Astrocyte (in vitro differentiated cells and primary cell): ENCODE measurements around the gene NR5A1. TPM values are rescaled to one million over a fixed set of nuclear protein-coding genes. Genes with fewer than 3 reads are reported as not detected.

Experiments used
- DNase-seq: peaks from one replicate; pipeline ENCODE4 v3.0.0-alpha.2; 2010; ENCODE audit warnings: low read depth
- FAIRE-seq: peaks from 2 replicates; lab custom pipeline; 2011; peaks lifted over from hg19 to GRCh38; lab: Jason Lieb, UNC
- H2AFZ ChIP-seq: 2 replicates; pipeline ENCODE4 v1.6.0; 2012; ENCODE audit warnings: low read depth, low read length, inconsistent platforms
- H3K27ac ChIP-seq: 2 replicates; pipeline ENCODE4 v1.5.1; 2011; ENCODE audit warnings: low read depth, low read length, inconsistent platforms
- H3K27me3 ChIP-seq: 2 replicates; pipeline ENCODE4 v1.6.0; 2011; ENCODE audit warnings: low read length, inconsistent platforms; ENCODE audit not compliant: insufficient read depth
- H3K36me3 ChIP-seq: 2 replicates; pipeline ENCODE4 v1.5.1; 2011; ENCODE audit warnings: low read length, inconsistent platforms; ENCODE audit not compliant: insufficient read depth
- H3K4me1 ChIP-seq: 2 replicates; pipeline ENCODE4 v1.5.1; 2011; ENCODE audit warnings: low read length, inconsistent platforms; ENCODE audit not compliant: insufficient read depth
- H3K4me2 ChIP-seq: 2 replicates; pipeline ENCODE4 v1.6.0; 2012; ENCODE audit warnings: low read length, inconsistent platforms
- H3K4me3 ChIP-seq: 2 replicates; pipeline ENCODE4 v1.5.1; 2011; ENCODE audit warnings: low read depth, mild to moderate bottlenecking, low read length, inconsistent platforms; ENCODE audit not compliant: insufficient read depth
- H3K79me2 ChIP-seq: 2 replicates; pipeline ENCODE4 v1.6.0; 2012; ENCODE audit warnings: mild to moderate bottlenecking, low read length, inconsistent platforms; ENCODE audit not compliant: insufficient read depth
- H3K9ac ChIP-seq: 2 replicates; pipeline ENCODE4 v1.6.0; 2012; ENCODE audit warnings: mild to moderate bottlenecking, low read length, inconsistent platforms
- H3K9me3 ChIP-seq: 2 replicates; pipeline ENCODE4 v1.5.1; 2012; ENCODE audit warnings: low read depth, mild to moderate bottlenecking, low read length, inconsistent platforms; ENCODE audit not compliant: insufficient read depth
- H4K20me1 ChIP-seq: 2 replicates; pipeline ENCODE4 v1.6.0; 2012; ENCODE audit warnings: low read length, inconsistent platforms; ENCODE audit not compliant: insufficient read depth
- H3K27ac Mint-ChIP-seq: one replicate; pipeline ENCODE4 v1.8.0; 2021; ENCODE audit warnings: mild to moderate bottlenecking, mixed read lengths; ENCODE audit not compliant: unreplicated experiment
- H3K27me3 Mint-ChIP-seq: one replicate; pipeline ENCODE4 v1.8.0; 2021; ENCODE audit warnings: low read depth, mixed read lengths; ENCODE audit not compliant: unreplicated experiment
- H3K36me3 Mint-ChIP-seq: one replicate; pipeline ENCODE4 v1.8.0; 2021; ENCODE audit warnings: low read depth, mixed read lengths; ENCODE audit not compliant: unreplicated experiment
- H3K4me1 Mint-ChIP-seq: one replicate; pipeline ENCODE4 v1.8.0; 2021; ENCODE audit warnings: low read depth, mixed read lengths; ENCODE audit not compliant: unreplicated experiment
- H3K4me3 Mint-ChIP-seq: one replicate; pipeline ENCODE4 v1.8.0; 2021; ENCODE audit warnings: mild to moderate bottlenecking, moderate library complexity, mixed read lengths; ENCODE audit not compliant: unreplicated experiment
- H3K9me3 Mint-ChIP-seq: one replicate; pipeline ENCODE4 v1.8.0; 2021; ENCODE audit warnings: mild to moderate bottlenecking, mixed read lengths; ENCODE audit not compliant: unreplicated experiment
- CTCF ChIP-seq: IDR thresholded peaks from 2 replicates; pipeline ENCODE4 v1.5.1; 2011; ENCODE audit warnings: low read depth, mild to moderate bottlenecking, inconsistent platforms, low read length, moderate library complexity; ENCODE audit not compliant: insufficient read depth
- EZH2 ChIP-seq: IDR thresholded peaks from 2 replicates; pipeline ENCODE4 v1.6.1; 2012; ENCODE audit warnings: mild to moderate bottlenecking, low read length, inconsistent platforms; ENCODE audit not compliant: insufficient read depth
- total RNA-seq: library from RNA; stranded (reverse); gene quantifications from 2 replicates; pipeline ENCODE4 v1.2.1, GENCODE V29; 2021

NR5A1 gene
- total RNA-seq, 1 donor from 2014 or later, result not detected

- DNase-seq, result no peak
- Histone ChIP-seq H2AFZ (no peak overlapping the region), H3K9ac (no peak overlapping the region), H3K4me2 (no peak overlapping the region), H3K27ac (no peak overlapping the region), H3K4me1 (no peaks in the 10 kb centered on the region), H3K79me2 (no peaks in the 10 kb centered on the region), H4K20me1 (no peaks in the 10 kb centered on the region), H3K27me3 (peaks cover 28% of the 10 kb centered on the region), H3K9me3 (no peaks in the 10 kb centered on the region), H3K36me3 (no peaks in the 10 kb centered on the region), H3K4me3 (no peak overlapping the region)
- no peak overlapping the region for H3K4me3 Mint-ChIP-seq
- peaks cover 74% of the 10 kb centered on the region for H3K27me3 Mint-ChIP-seq
- no peaks in the 10 kb centered on the region for H3K9me3 Mint-ChIP-seq
- TF ChIP-seq EZH2 (no peak), CTCF (no peak)
- peak overlapping the region; percentile 7 for H3K27ac Mint-ChIP-seq
- peaks cover 2% of the 10 kb centered on the region for H3K36me3 Mint-ChIP-seq
- no peaks in the 10 kb centered on the region for H3K4me1 Mint-ChIP-seq
- FAIRE-seq, result no peak
Measured at GRCh38 chr9:124497441-124497840, 9.8 kb downstream of the NR5A1 start.

- Mint-ChIP-seq H3K36me3 (peaks cover 2% of the 10 kb centered on the region), H3K27me3 (peaks cover 67% of the 10 kb centered on the region), H3K4me1 (no peaks in the 10 kb centered on the region), H3K4me3 (no peak overlapping the region), H3K27ac (no peak overlapping the region), H3K9me3 (no peaks in the 10 kb centered on the region)
- H3K9me3 ChIP-seq, result no peaks in the 10 kb centered on the region
- H3K36me3 ChIP-seq, result no peaks in the 10 kb centered on the region
- no peak overlapping the region for H2AFZ ChIP-seq
- FAIRE-seq (no peak), DNase-seq (no peak)
- TF ChIP-seq EZH2, result no peak
- TF ChIP-seq CTCF, result no peak
- peaks cover 18% of the 10 kb centered on the region for H3K27me3 ChIP-seq
- H3K27ac ChIP-seq, result no peak overlapping the region
- no peak overlapping the region for H3K4me3 ChIP-seq
- no peaks in the 10 kb centered on the region for H3K4me1 ChIP-seq
- no peaks in the 10 kb centered on the region for H3K79me2 ChIP-seq
- H4K20me1 ChIP-seq, result no peaks in the 10 kb centered on the region
- no peak overlapping the region for H3K9ac ChIP-seq
- no peak overlapping the region for H3K4me2 ChIP-seq
Measured at GRCh38 chr9:124496463-124496862, 10.7 kb downstream of the NR5A1 start.

GRCh38 chr9:124496075-124496449 lies 11.1 kb downstream of the NR5A1 start:
- TF ChIP-seq CTCF, result no peak
- TF ChIP-seq EZH2, result no peak
- Histone ChIP-seq H4K20me1 (no peaks in the 10 kb centered on the region), H3K9me3 (no peaks in the 10 kb centered on the region), H3K4me1 (no peaks in the 10 kb centered on the region), H3K36me3 (no peaks in the 10 kb centered on the region), H3K4me3 (no peak overlapping the region), H3K4me2 (no peak overlapping the region), H3K9ac (no peak overlapping the region), H3K79me2 (no peaks in the 10 kb centered on the region), H2AFZ (no peak overlapping the region), H3K27ac (no peak overlapping the region), H3K27me3 (peaks cover 14% of the 10 kb centered on the region)
- no peaks in the 10 kb centered on the region for H3K36me3 Mint-ChIP-seq
- DNase-seq, result no peak
- H3K27me3 Mint-ChIP-seq, result peaks cover 64% of the 10 kb centered on the region
- H3K27ac Mint-ChIP-seq, result no peak overlapping the region
- no peaks in the 10 kb centered on the region for H3K9me3 Mint-ChIP-seq
- no peaks in the 10 kb centered on the region for H3K4me1 Mint-ChIP-seq
- H3K4me3 Mint-ChIP-seq, result no peak overlapping the region
- FAIRE-seq, result no peak
